Colonic mucosa (tissue), 4 donors: ENCODE results near the gene PDLIM7. TPM values are rescaled to one million over a fixed set of nuclear protein-coding genes. Genes with fewer than 3 reads are reported as not detected.

Experiments
- DNase-seq: peaks from one replicate; pipeline ENCODE4 v3.0.0-alpha.2; 2020
- H3K27ac ChIP-seq: fragments of 200-600 bp; one replicate; pipeline ENCODE4 v1.8.0; 2021
- H3K27me3 ChIP-seq: fragments of 200-600 bp; one replicate; pipeline ENCODE4 v1.8.0; 2021
- H3K36me3 ChIP-seq: fragments of 200-600 bp; one replicate; pipeline ENCODE4 v1.8.0; 2021
- H3K4me1 ChIP-seq: fragments of 200-600 bp; one replicate; pipeline ENCODE4 v1.8.0; 2021; ENCODE audit warnings: mild to moderate bottlenecking
- H3K4me3 ChIP-seq: fragments of 200-600 bp; one replicate; pipeline ENCODE4 v1.8.0; 2021
- H3K9ac ChIP-seq, 2 donors: one replicate each; pipeline ENCODE4 v1.7.0; 2013; ENCODE audit warnings: control low read depth in 2 of 2, low read depth in 2 of 2, low read length in 2 of 2
- H3K9me3 ChIP-seq: fragments of 200-600 bp; one replicate; pipeline ENCODE4 v1.8.0; 2021
- CTCF ChIP-seq: fragments of 200-600 bp; IDR thresholded peaks from one replicate; pipeline ENCODE4 v1.8.0; 2022; ENCODE audit warnings: antibody characterized with exemption, mild to moderate bottlenecking
- intact Hi-C: fragments of 100-400 bp; cut with DNase I; formaldehyde crosslinking; loops from one replicate; pipeline ENCODE4 v1.14.1; 2022
- total RNA-seq, 2 donors: library from RNA; stranded (reverse); fragmentation: NEBNext Ultra II Directional in 1 of 2; extraction: Animal tissue kit (Norgen Biotek cat#: 25700) in 1 of 2; gene quantifications; one replicate each; pipeline ENCODE4 v1.2.1, GENCODE V29; 2021
- donor health status: healthy.
- donor health status: DM: no; HTN: no; CAD: no.
- donor health status: DM: no; HTN: no; CAD: no.

Gene PDLIM7
- total RNA-seq, 2 donors from 2014 or later: 19.7 to 44.9 TPM

GRCh38 chr5:177526791-177527190, 29.4 kb upstream of the PDLIM7 start:
- Histone ChIP-seq H3K9me3 (no peaks in the 10 kb centered on the region), H3K27ac (no peak overlapping the region), H3K4me1 (no peaks in the 10 kb centered on the region), H3K4me3 (no peak overlapping the region), H3K27me3 (no peaks in the 10 kb centered on the region), H3K36me3 (peaks cover 5% of the 10 kb centered on the region), H3K9ac (no peak overlapping the region)
- intact Hi-C loops: no loop called here
- TF ChIP-seq CTCF: no peak
- no peak for DNase-seq

GRCh38 chr5:177526191-177526590, 28.8 kb upstream of the PDLIM7 start:
- intact Hi-C loops: no loop called here
- H3K9ac ChIP-seq: no peak overlapping the region
- no peaks in the 10 kb centered on the region for H3K9me3 ChIP-seq
- no peak for TF ChIP-seq CTCF
- no peak overlapping the region for H3K4me3 ChIP-seq
- H3K27ac ChIP-seq: no peak overlapping the region
- H3K27me3 ChIP-seq: no peaks in the 10 kb centered on the region
- peaks cover 5% of the 10 kb centered on the region for H3K36me3 ChIP-seq
- no peaks in the 10 kb centered on the region for H3K4me1 ChIP-seq
- no peak for DNase-seq

GRCh38 chr5:177524941-177525655, 27.7 kb upstream of the PDLIM7 start:
- H3K4me1 ChIP-seq: no peaks in the 10 kb centered on the region
- intact Hi-C loops: no loop called here
- no peak for TF ChIP-seq CTCF
- H3K27ac ChIP-seq: no peak overlapping the region
- H3K4me3 ChIP-seq: no peak overlapping the region
- H3K9me3 ChIP-seq: no peaks in the 10 kb centered on the region
- peaks cover 5% of the 10 kb centered on the region for H3K36me3 ChIP-seq
- H3K9ac ChIP-seq: no peak overlapping the region
- no peak for DNase-seq
- no peaks in the 10 kb centered on the region for H3K27me3 ChIP-seq

GRCh38 chr5:177524539-177524900, 27.1 kb upstream of the PDLIM7 start:
- Histone ChIP-seq H3K27me3 (no peaks in the 10 kb centered on the region), H3K4me1 (no peaks in the 10 kb centered on the region), H3K9ac (no peak overlapping the region), H3K9me3 (no peaks in the 10 kb centered on the region), H3K36me3 (peaks cover 5% of the 10 kb centered on the region), H3K4me3 (no peak overlapping the region), H3K27ac (no peak overlapping the region)
- no peak for TF ChIP-seq CTCF
- DNase-seq: no peak
- intact Hi-C loops: no loop called here

GRCh38 chr5:177523711-177524538, 26.5 kb upstream of the PDLIM7 start:
- Histone ChIP-seq H3K27ac (no peak overlapping the region), H3K27me3 (no peaks in the 10 kb centered on the region), H3K4me1 (no peaks in the 10 kb centered on the region), H3K36me3 (peaks cover 5% of the 10 kb centered on the region), H3K9me3 (no peaks in the 10 kb centered on the region), H3K9ac (no peak overlapping the region), H3K4me3 (no peak overlapping the region)
- intact Hi-C loops: no loop called here
- no peak for DNase-seq
- TF ChIP-seq CTCF: no peak
